HL-60 (cell line): ENCODE results near the gene HECA.
"Not testable (repeated sequence)": the region's sequence is repeated elsewhere in the genome, so short reads cannot be mapped to it uniquely, and the experiment has no call there.

ENCODE experiments used
- DNase-seq, 2 experiments: peaks; one replicate each; pipeline ENCODE4 v3.0.0-alpha.2; 2010 to 2020; ENCODE audit warnings: low read depth in 1 of 2, low spot score in 1 of 2
- H3K27ac ChIP-seq: fragments of 250-450 bp; sonication (Bioruptor Pico); replicated peaks from 2 replicates; pipeline ENCODE4 v1.5.1; 2020; ENCODE audit warnings: mild to moderate bottlenecking, moderate library complexity
- H3K27me3 ChIP-seq: fragments of 250-450 bp; sonication (Bioruptor Pico); 2 replicates; pipeline ENCODE4 v1.5.1; 2021; ENCODE audit warnings: mild to moderate bottlenecking, moderate library complexity; ENCODE audit not compliant: insufficient read depth, poor library complexity, severe bottlenecking
- H3K4me3 ChIP-seq: replicated peaks from 2 replicates; pipeline ENCODE4 v1.5.1; 2011; ENCODE audit warnings: mild to moderate bottlenecking, control low read depth, low read length; ENCODE audit not compliant: insufficient read depth
- GABPA ChIP-seq: IDR thresholded peaks from 2 replicates; pipeline ENCODE4 v1.6.1; 2012; ENCODE audit warnings: low read depth
- POLR2AphosphoS5 ChIP-seq: IDR thresholded peaks from 2 replicates; pipeline ENCODE4 v1.6.1; 2012; ENCODE audit warnings: low read depth
- SPI1 ChIP-seq: IDR thresholded peaks from 2 replicates; pipeline ENCODE4 v1.6.1; 2012; ENCODE audit warnings: low read depth, mild to moderate bottlenecking, borderline replicate concordance
- TF ChIP-seq, protein P1 (sequence below): IDR thresholded peaks from one replicate; pipeline ENCODE4 v1.5.1; 2011; ENCODE audit warnings: low read length, control low read depth, inconsistent platforms; ENCODE audit not compliant: insufficient read depth
- TF ChIP-seq, protein P2 (sequence below): IDR thresholded peaks from 2 replicates; pipeline ENCODE4 v1.6.1; 2012; ENCODE audit warnings: low read depth; ENCODE audit not compliant: insufficient replicate concordance

Gene HECA

DNA sequence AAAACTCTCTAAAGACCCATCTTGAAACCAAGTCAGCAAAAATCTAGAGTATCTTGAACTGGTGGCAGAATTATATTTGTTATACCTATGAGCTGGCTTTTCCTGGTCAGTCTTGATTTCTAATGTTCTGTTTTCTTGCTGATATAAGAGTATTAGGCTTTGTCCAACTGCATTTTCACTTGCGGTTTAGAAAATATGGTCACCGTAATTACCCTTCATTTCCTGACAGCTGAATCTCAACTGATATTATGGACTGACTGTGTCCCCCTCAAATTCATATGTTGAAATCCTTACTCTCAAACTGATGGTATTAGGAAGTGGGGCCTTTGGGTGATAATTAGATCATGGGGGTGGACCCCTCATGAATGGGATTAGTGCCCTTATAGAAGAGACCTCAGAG lies 84.9 kb downstream of the HECA start:
- DNase-seq = no peak
- no peaks in the 10 kb centered on the region for H3K27me3 ChIP-seq
- peak overlapping the region; percentile 42 for H3K27ac ChIP-seq
- TF ChIP-seq GABPA = no peak
- TF ChIP-seq POLR2AphosphoS5 = no peak
- TF ChIP-seq SPI1 = no peak
- TF ChIP-seq, protein P1, sequence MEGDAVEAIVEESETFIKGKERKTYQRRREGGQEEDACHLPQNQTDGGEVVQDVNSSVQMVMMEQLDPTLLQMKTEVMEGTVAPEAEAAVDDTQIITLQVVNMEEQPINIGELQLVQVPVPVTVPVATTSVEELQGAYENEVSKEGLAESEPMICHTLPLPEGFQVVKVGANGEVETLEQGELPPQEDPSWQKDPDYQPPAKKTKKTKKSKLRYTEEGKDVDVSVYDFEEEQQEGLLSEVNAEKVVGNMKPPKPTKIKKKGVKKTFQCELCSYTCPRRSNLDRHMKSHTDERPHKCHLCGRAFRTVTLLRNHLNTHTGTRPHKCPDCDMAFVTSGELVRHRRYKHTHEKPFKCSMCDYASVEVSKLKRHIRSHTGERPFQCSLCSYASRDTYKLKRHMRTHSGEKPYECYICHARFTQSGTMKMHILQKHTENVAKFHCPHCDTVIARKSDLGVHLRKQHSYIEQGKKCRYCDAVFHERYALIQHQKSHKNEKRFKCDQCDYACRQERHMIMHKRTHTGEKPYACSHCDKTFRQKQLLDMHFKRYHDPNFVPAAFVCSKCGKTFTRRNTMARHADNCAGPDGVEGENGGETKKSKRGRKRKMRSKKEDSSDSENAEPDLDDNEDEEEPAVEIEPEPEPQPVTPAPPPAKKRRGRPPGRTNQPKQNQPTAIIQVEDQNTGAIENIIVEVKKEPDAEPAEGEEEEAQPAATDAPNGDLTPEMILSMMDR = no peak
- TF ChIP-seq, protein P2, sequence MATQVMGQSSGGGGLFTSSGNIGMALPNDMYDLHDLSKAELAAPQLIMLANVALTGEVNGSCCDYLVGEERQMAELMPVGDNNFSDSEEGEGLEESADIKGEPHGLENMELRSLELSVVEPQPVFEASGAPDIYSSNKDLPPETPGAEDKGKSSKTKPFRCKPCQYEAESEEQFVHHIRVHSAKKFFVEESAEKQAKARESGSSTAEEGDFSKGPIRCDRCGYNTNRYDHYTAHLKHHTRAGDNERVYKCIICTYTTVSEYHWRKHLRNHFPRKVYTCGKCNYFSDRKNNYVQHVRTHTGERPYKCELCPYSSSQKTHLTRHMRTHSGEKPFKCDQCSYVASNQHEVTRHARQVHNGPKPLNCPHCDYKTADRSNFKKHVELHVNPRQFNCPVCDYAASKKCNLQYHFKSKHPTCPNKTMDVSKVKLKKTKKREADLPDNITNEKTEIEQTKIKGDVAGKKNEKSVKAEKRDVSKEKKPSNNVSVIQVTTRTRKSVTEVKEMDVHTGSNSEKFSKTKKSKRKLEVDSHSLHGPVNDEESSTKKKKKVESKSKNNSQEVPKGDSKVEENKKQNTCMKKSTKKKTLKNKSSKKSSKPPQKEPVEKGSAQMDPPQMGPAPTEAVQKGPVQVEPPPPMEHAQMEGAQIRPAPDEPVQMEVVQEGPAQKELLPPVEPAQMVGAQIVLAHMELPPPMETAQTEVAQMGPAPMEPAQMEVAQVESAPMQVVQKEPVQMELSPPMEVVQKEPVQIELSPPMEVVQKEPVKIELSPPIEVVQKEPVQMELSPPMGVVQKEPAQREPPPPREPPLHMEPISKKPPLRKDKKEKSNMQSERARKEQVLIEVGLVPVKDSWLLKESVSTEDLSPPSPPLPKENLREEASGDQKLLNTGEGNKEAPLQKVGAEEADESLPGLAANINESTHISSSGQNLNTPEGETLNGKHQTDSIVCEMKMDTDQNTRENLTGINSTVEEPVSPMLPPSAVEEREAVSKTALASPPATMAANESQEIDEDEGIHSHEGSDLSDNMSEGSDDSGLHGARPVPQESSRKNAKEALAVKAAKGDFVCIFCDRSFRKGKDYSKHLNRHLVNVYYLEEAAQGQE = no peak
- H3K4me3 ChIP-seq = no peak overlapping the region

DNA sequence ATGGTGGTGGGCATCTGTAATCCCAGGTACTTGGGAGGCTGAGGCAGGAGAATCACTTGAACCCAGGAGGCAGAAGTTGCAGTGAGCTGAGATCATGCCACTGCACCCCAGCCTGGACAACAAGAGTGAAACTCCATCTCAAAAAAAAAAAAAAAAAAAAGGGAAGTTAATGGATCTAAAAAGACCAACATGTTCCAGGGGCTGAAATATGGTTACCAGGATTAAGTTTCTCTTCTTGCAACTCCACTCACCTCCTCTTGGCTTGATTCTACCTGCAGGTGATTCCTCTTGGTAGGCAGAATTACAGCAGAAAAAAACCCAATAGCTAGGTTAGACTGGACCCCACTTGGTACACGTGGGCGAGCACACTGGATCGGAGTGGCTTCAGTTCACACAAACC lies 93.5 kb downstream of the HECA start:
- DNase-seq, H3K4me3 ChIP-seq, H3K27me3 ChIP-seq, H3K27ac ChIP-seq: not testable (repeated sequence)
